Measurements from ENCODE around the gene HOXD3. TPM values are rescaled to one million over a fixed set of nuclear protein-coding genes. Genes with fewer than 3 reads are reported as not detected.

HOXD3 gene
- total RNA-seq, 6 experiments from 2014 or later, result 0.25 to 0.38 (median 0.25) TPM; not detected in 3

GRCh38 chr2:176175709-176176607 lies 18.9 kb downstream of the HOXD3 start:
- TF ChIP-seq CTCF (IDR thresholded peaks at IDR 0.05), result no peak
- Mint-ChIP-seq H3K27ac (no peak overlapping the region), H3K27me3 (ENCODE audit: insufficient read depth) (peaks cover 60% of the 10 kb centered on the region), H3K4me1 (ENCODE audit: low read depth) (no peaks in the 10 kb centered on the region), H3K36me3 (ENCODE audit: low read depth) (peaks cover 5% of the 10 kb centered on the region; the same call in 1 of the 2 replicates), H3K9me3 (0 out of 2 replicates have a peak, but pooled peaks cover 3% of the 10 kb centered on the region), H3K4me3 (no peak overlapping the region)
- no peak for DNase-seq

- no peak for TF ChIP-seq CTCF (IDR thresholded peaks at IDR 0.05)
- H3K27me3 Mint-ChIP-seq (ENCODE audit: insufficient read depth), result peaks cover 62% of the 10 kb centered on the region
- DNase-seq, result no peak
- H3K4me1 Mint-ChIP-seq (ENCODE audit: low read depth), result no peaks in the 10 kb centered on the region
- peaks cover 2% of the 10 kb centered on the region; the same call in 1 of the 2 replicates for H3K36me3 Mint-ChIP-seq (ENCODE audit: low read depth)
- no peak overlapping the region for H3K27ac Mint-ChIP-seq
- H3K9me3 Mint-ChIP-seq, result 0 out of 2 replicates have a peak, but pooled peaks cover 3% of the 10 kb centered on the region
- no peak overlapping the region for H3K4me3 Mint-ChIP-seq
Measured at GRCh38 chr2:176177580-176178037, 20.5 kb downstream of the HOXD3 start.

- peaks cover 60% of the 10 kb centered on the region for H3K27me3 Mint-ChIP-seq (ENCODE audit: insufficient read depth)
- no peaks in the 10 kb centered on the region for H3K4me1 Mint-ChIP-seq (ENCODE audit: low read depth)
- H3K9me3 Mint-ChIP-seq, result 0 out of 2 replicates have a peak, but pooled peaks cover 3% of the 10 kb centered on the region
- H3K27ac Mint-ChIP-seq, result no peak overlapping the region
- DNase-seq, result no peak
- H3K4me3 Mint-ChIP-seq, result no peak overlapping the region
- no peak for TF ChIP-seq CTCF (IDR thresholded peaks at IDR 0.05)
- no peaks in the 10 kb centered on the region for H3K36me3 Mint-ChIP-seq (ENCODE audit: low read depth)
Measured at GRCh38 chr2:176178038-176178756, 21.1 kb downstream of the HOXD3 start.

GRCh38 chr2:176178757-176179295 lies 21.7 kb downstream of the HOXD3 start:
- H3K4me1 Mint-ChIP-seq (ENCODE audit: low read depth), result no peaks in the 10 kb centered on the region
- H3K9me3 Mint-ChIP-seq, result 0 out of 2 replicates have a peak, but pooled peaks cover 3% of the 10 kb centered on the region
- DNase-seq, result no peak
- no peak overlapping the region for H3K27ac Mint-ChIP-seq
- no peak for TF ChIP-seq CTCF (IDR thresholded peaks at IDR 0.05)
- H3K36me3 Mint-ChIP-seq (ENCODE audit: low read depth), result no peaks in the 10 kb centered on the region
- H3K4me3 Mint-ChIP-seq, result no peak overlapping the region
- peaks cover 59% of the 10 kb centered on the region for H3K27me3 Mint-ChIP-seq (ENCODE audit: insufficient read depth)

GRCh38 chr2:176181551-176181950 lies 24.4 kb downstream of the HOXD3 start:
- H3K4me1 Mint-ChIP-seq (ENCODE audit: low read depth), result no peaks in the 10 kb centered on the region
- H3K27ac Mint-ChIP-seq, result no peak overlapping the region
- H3K4me3 Mint-ChIP-seq, result no peak overlapping the region
- H3K9me3 Mint-ChIP-seq, result 0 out of 2 replicates have a peak, but pooled peaks cover 3% of the 10 kb centered on the region
- peaks cover 4% of the 10 kb centered on the region; the same call in 1 of the 2 replicates for H3K36me3 Mint-ChIP-seq (ENCODE audit: low read depth)
- no peak for TF ChIP-seq CTCF (IDR thresholded peaks at IDR 0.05)
- peaks cover 45% of the 10 kb centered on the region for H3K27me3 Mint-ChIP-seq (ENCODE audit: insufficient read depth)
- DNase-seq, result no peak
